HCT116 (cell line): ENCODE results near the gene DPYD. TPM values are rescaled to one million over a fixed set of nuclear protein-coding genes. Genes with fewer than 3 reads are reported as not detected.

ENCODE experiments used
- ATAC-seq: fragments of 200-7000 bp; cut with Tn5 transposase; 2 replicates; pipeline ENCODE4 v1.9.1; 2020; ENCODE audit warnings: mild to moderate bottlenecking, moderate library complexity
- BruUV-seq: library from RNA; stranded (reverse); fragments of 400-500 nt; replicated peaks from 2 replicates; lab custom pipeline; 2021; lab: Mats Ljungman, UMichigan
- CTCF ChIA-PET: fragments of 300-600 bp; sonication (Branson Sonifier 250); formaldehyde crosslinking; loops from one replicate; lab custom pipeline; 2021; ENCODE audit warnings: antibody characterized with exemption; lab: Charles Lee
- POLR2A ChIA-PET: fragments of 300-600, 350-600 bp; sonication (Branson Sonifier 250); formaldehyde crosslinking; loops from one replicate; lab custom pipeline; 2021; ENCODE audit warnings: antibody characterized with exemption; lab: Charles Lee
- RAD21 ChIA-PET, 2 experiments: fragments of 300-600 bp; sonication (Branson Sonifier 250); formaldehyde crosslinking; loops; one replicate each; lab custom pipeline; 2023; ENCODE audit warnings: low total read pairs in 2 of 2; ENCODE audit not compliant: uncharacterized antibody in 2 of 2, unreplicated experiment in 2 of 2, low non-redundant PET in 1 of 2; lab: Charles Lee
- DNase-seq: peaks from one replicate; pipeline ENCODE4 v3.0.0-alpha.2; 2010; ENCODE audit warnings: low read depth, low spot score
- H2AFZ ChIP-seq: fragments of 200-600 bp; shearing (Covaris generic), sonication (generic); 2 replicates; pipeline ENCODE4 v1.6.1; 2017; ENCODE audit warnings: low read depth, mixed run types, mixed read lengths, antibody characterized with exemption, low read length; ENCODE audit not compliant: poor library complexity, severe bottlenecking
- H3K27ac ChIP-seq: 2 replicates; pipeline ENCODE4 v1.5.1; 2012; ENCODE audit warnings: low read depth, low read length
- H3K27me3 ChIP-seq: fragments of 200-600 bp; sonication (generic); 2 replicates; pipeline ENCODE4 v1.6.1; 2016; ENCODE audit warnings: mixed run types, low read length, mixed read lengths; ENCODE audit not compliant: insufficient read depth
- H3K36me3 ChIP-seq, 2 experiments: fragments of 200-500 bp in 1 of 2; fragments of 200-600 bp in 1 of 2; sonication (Bioruptor generic) in 1 of 2; sonication (generic) in 1 of 2; 2 replicates each; pipeline versions ENCODE4 v1.5.1 to v1.6.1; 2014 to 2016; ENCODE audit warnings: low read length in 2 of 2, inconsistent platforms in 1 of 2, mixed read lengths in 1 of 2, mixed run types in 1 of 2; ENCODE audit not compliant: insufficient read depth in 2 of 2, control insufficient read depth in 1 of 2
- H3K4me1 ChIP-seq, 2 experiments: fragments of 200-600 bp in 1 of 2; sonication (generic) in 1 of 2; 2 replicates each; pipeline versions ENCODE4 v1.5.1 to v1.6.1; 2012 to 2017; ENCODE audit warnings: low read length in 2 of 2, inconsistent platforms in 1 of 2, mild to moderate bottlenecking in 1 of 2, mixed read lengths in 1 of 2, mixed run types in 1 of 2, moderate library complexity in 1 of 2; ENCODE audit not compliant: insufficient read depth in 2 of 2, control insufficient read depth in 1 of 2
- H3K4me2 ChIP-seq: fragments of 200-600 bp; sonication (generic); 2 replicates; pipeline ENCODE4 v1.6.1; 2017; ENCODE audit warnings: mixed run types, low read length, mixed read lengths
- H3K4me3 ChIP-seq, 2 experiments: fragments of 200-600 bp in 1 of 2; sonication (generic) in 1 of 2; replicated peaks in 1 of 2; 2 replicates each; pipeline ENCODE4 v1.5.1; 2011 to 2016; ENCODE audit warnings: low read length in 2 of 2, control low read depth in 1 of 2, low read depth in 1 of 2, mild to moderate bottlenecking in 1 of 2, mixed read lengths in 1 of 2, mixed run types in 1 of 2
- H3K79me2 ChIP-seq: fragments of 200-600 bp; sonication (generic); 2 replicates; pipeline ENCODE4 v1.6.1; 2017; ENCODE audit warnings: mild to moderate bottlenecking, mixed run types, low read length, moderate library complexity, mixed read lengths; ENCODE audit not compliant: insufficient read depth
- H3K9ac ChIP-seq: fragments of 200-600 bp; sonication (generic); 2 replicates; pipeline ENCODE4 v1.6.1; 2016; ENCODE audit warnings: low read length, mixed read lengths
- H3K9me2 ChIP-seq: fragments of 200-600 bp; sonication (generic), shearing (Covaris generic); 2 replicates; pipeline ENCODE4 v1.6.1; 2017; ENCODE audit warnings: mixed run types, mild to moderate bottlenecking, moderate library complexity; ENCODE audit not compliant: insufficient read depth
- H3K9me3 ChIP-seq, 2 experiments: fragments of 200-500 bp in 1 of 2; fragments of 200-600 bp in 1 of 2; sonication (Bioruptor generic) in 1 of 2; sonication (generic) in 1 of 2; 2 replicates each; pipeline ENCODE4 v1.6.1; 2014 to 2017; ENCODE audit warnings: low read length in 2 of 2, mixed read lengths in 2 of 2, inconsistent platforms in 1 of 2, low read depth in 1 of 2, mild to moderate bottlenecking in 1 of 2, mixed run types in 1 of 2, moderate library complexity in 1 of 2; ENCODE audit not compliant: control insufficient read depth in 1 of 2, insufficient read depth in 1 of 2
- H4K20me1 ChIP-seq: fragments of 200-600 bp; sonication (generic), shearing (Covaris generic); 2 replicates; pipeline ENCODE4 v1.6.1; 2017; ENCODE audit warnings: mixed run types, mild to moderate bottlenecking, moderate library complexity; ENCODE audit not compliant: insufficient read depth
- EGR1 ChIP-seq: IDR thresholded peaks from 2 replicates; pipeline ENCODE4 v1.6.1; 2012; ENCODE audit warnings: low read depth
- ELF1 ChIP-seq: IDR thresholded peaks from 2 replicates; pipeline ENCODE4 v1.6.1; 2012; ENCODE audit warnings: low read depth, borderline replicate concordance
- EZH2 ChIP-seq: fragments of 200-600 bp; sonication (generic); IDR thresholded peaks from 2 replicates; pipeline ENCODE4 v1.6.1; 2017; ENCODE audit warnings: antibody characterized with exemption, mixed run types
- EZH2phosphoT487 ChIP-seq: fragments of 200-600 bp; IDR thresholded peaks from 2 replicates; pipeline ENCODE4 v1.6.1; 2018; ENCODE audit warnings: antibody characterized with exemption, borderline replicate concordance
- FOSL1 ChIP-seq: IDR thresholded peaks from 2 replicates; pipeline ENCODE4 v1.6.1; 2012; ENCODE audit warnings: low read depth
- POLR2A ChIP-seq: IDR thresholded peaks from 2 replicates; pipeline ENCODE4 v1.7.0; 2011; ENCODE audit warnings: borderline replicate concordance; ENCODE audit not compliant: insufficient read depth, insufficient read length; ENCODE audit errors: extremely low read depth
- POLR2AphosphoS5 ChIP-seq: IDR thresholded peaks from 2 replicates; pipeline ENCODE4 v1.6.1; 2011; ENCODE audit warnings: mild to moderate bottlenecking, low read depth, low read length, moderate library complexity
- REST ChIP-seq: IDR thresholded peaks from 2 replicates; pipeline ENCODE4 v1.6.1; 2012; ENCODE audit warnings: low read depth
- SP1 ChIP-seq: IDR thresholded peaks from 2 replicates; pipeline ENCODE4 v1.6.1; 2012; ENCODE audit warnings: low read depth
- SRF ChIP-seq: IDR thresholded peaks from 2 replicates; pipeline ENCODE4 v1.6.1; 2012; ENCODE audit warnings: low read depth
- YY1 ChIP-seq: IDR thresholded peaks from 2 replicates; pipeline ENCODE4 v1.6.1; 2011; ENCODE audit warnings: low read length, low read depth, moderate library complexity, mild to moderate bottlenecking; ENCODE audit not compliant: insufficient replicate concordance; ENCODE audit errors: extremely low read depth
- ZBTB33 ChIP-seq: IDR thresholded peaks from 2 replicates; pipeline ENCODE4 v1.6.1; 2011; ENCODE audit warnings: mild to moderate bottlenecking, low read length, moderate library complexity; ENCODE audit not compliant: insufficient replicate concordance; ENCODE audit errors: extremely low read depth
- ZFX ChIP-seq: fragments of 450-650 bp; IDR thresholded peaks from 2 replicates; pipeline ENCODE4 v1.6.1; 2017
- intact Hi-C: fragments of 100-400 bp; cut with micrococcal nuclease; formaldehyde crosslinking; loops from 2 replicates; pipeline ENCODE4 v1.10.0; 2022
- total RNA-seq: library from RNA; stranded (reverse); gene quantifications from one replicate; pipeline ENCODE4 v1.2.1, GENCODE V29; 2021; ENCODE audit not compliant: unreplicated experiment
- TF ChIP-seq, protein P1 (sequence below): IDR thresholded peaks from 2 replicates; pipeline ENCODE4 v1.6.1; 2012
- TF ChIP-seq, protein P2 (sequence below): IDR thresholded peaks from 2 replicates; pipeline ENCODE4 v1.6.1; 2012
- TF ChIP-seq, protein P3 (sequence below), 3 experiments: fragments of 200-600 bp in 1 of 3; sonication (generic) in 1 of 3; IDR thresholded peaks in 2 of 3; conservative IDR thresholded peaks in 1 of 3; 2 replicates each; pipeline ENCODE4 v1.5.1; 2012 to 2017; ENCODE audit warnings: low read depth in 2 of 3, low read length in 2 of 3, antibody characterized with exemption in 1 of 3, borderline replicate concordance in 1 of 3, control low read depth in 1 of 3, mild to moderate bottlenecking in 1 of 3, mixed read lengths in 1 of 3, mixed run types in 1 of 3, moderate library complexity in 1 of 3; ENCODE audit not compliant: insufficient read depth in 1 of 3

The DPYD gene
- total RNA-seq, 1 experiment from 2014 or later: 1.7 TPM

GRCh38 chr1:97120806-97121205 lies 800.0 kb downstream of the DPYD start:
- no TSS peak for BruUV-seq
- ATAC-seq (no peak), DNase-seq (no peak)
- Histone ChIP-seq H3K79me2 (no peaks in the 10 kb centered on the region), H3K27ac (no peak overlapping the region), H3K9me3 (no peaks in the 10 kb centered on the region), H2AFZ (no peak overlapping the region), H3K4me3 (no peak overlapping the region), H3K4me2 (no peak overlapping the region), H3K4me1 (no peaks in the 10 kb centered on the region), H3K9ac (no peak overlapping the region), H3K36me3 (no peaks in the 10 kb centered on the region), H4K20me1 (no peaks in the 10 kb centered on the region), H3K27me3 (no peaks in the 10 kb centered on the region), H3K9me2 (no peaks in the 10 kb centered on the region)
- intact Hi-C loops: no loop called here
- ChIA-PET RAD21 (no interaction called here), CTCF (no interaction called here), POLR2A (no interaction called here)
- TF ChIP-seq, protein P1, sequence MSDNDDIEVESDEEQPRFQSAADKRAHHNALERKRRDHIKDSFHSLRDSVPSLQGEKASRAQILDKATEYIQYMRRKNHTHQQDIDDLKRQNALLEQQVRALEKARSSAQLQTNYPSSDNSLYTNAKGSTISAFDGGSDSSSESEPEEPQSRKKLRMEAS: no peak
- no peak for TF ChIP-seq SRF
- TF ChIP-seq POLR2A: no peak
- TF ChIP-seq, protein P2, sequence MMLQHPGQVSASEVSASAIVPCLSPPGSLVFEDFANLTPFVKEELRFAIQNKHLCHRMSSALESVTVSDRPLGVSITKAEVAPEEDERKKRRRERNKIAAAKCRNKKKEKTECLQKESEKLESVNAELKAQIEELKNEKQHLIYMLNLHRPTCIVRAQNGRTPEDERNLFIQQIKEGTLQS: no peak
- TF ChIP-seq SP1: no peak
- TF ChIP-seq EGR1: no peak
- no peak for TF ChIP-seq ZBTB33
- no peak for TF ChIP-seq EZH2
- no peak for TF ChIP-seq FOSL1
- TF ChIP-seq ELF1: no peak
- TF ChIP-seq REST: no peak
- no peak for TF ChIP-seq POLR2AphosphoS5
- TF ChIP-seq YY1: no peak
- TF ChIP-seq ZFX: no peak
- TF ChIP-seq, protein P3, sequence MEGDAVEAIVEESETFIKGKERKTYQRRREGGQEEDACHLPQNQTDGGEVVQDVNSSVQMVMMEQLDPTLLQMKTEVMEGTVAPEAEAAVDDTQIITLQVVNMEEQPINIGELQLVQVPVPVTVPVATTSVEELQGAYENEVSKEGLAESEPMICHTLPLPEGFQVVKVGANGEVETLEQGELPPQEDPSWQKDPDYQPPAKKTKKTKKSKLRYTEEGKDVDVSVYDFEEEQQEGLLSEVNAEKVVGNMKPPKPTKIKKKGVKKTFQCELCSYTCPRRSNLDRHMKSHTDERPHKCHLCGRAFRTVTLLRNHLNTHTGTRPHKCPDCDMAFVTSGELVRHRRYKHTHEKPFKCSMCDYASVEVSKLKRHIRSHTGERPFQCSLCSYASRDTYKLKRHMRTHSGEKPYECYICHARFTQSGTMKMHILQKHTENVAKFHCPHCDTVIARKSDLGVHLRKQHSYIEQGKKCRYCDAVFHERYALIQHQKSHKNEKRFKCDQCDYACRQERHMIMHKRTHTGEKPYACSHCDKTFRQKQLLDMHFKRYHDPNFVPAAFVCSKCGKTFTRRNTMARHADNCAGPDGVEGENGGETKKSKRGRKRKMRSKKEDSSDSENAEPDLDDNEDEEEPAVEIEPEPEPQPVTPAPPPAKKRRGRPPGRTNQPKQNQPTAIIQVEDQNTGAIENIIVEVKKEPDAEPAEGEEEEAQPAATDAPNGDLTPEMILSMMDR (IDR thresholded peaks at IDR 0.05 in 2 of 3, conservative IDR thresholded peaks at IDR 0.05 in 1 of 3; ENCODE audit: borderline replicate concordance in 1 of 3, insufficient read depth in 1 of 3, low read depth in 2 of 3, low read length in 2 of 3): no peak
- TF ChIP-seq EZH2phosphoT487: no peak
